Neural progenitor cell (in vitro differentiated cells): Measurements from ENCODE around the gene KLHL3. TPM values are rescaled to one million over a fixed set of nuclear protein-coding genes. Genes with fewer than 3 reads are reported as not detected.

Source experiments
- DNase-seq: peaks from one replicate; pipeline ENCODE4 v3.0.0-alpha.2; 2016; ENCODE audit warnings: low spot score
- H2AFZ ChIP-seq: fragments of 200-600 bp; sonication (generic); replicated peaks from 2 replicates; pipeline ENCODE4 v1.6.1; 2016; ENCODE audit warnings: antibody characterized with exemption
- H3F3A ChIP-seq: fragments of 200-600 bp; sonication (generic); 2 replicates; pipeline ENCODE4 v1.6.1; 2016; ENCODE audit warnings: antibody characterized with exemption, low read depth
- H3K27ac ChIP-seq: fragments of 200-600 bp; sonication (generic); 2 replicates; pipeline ENCODE4 v1.5.1; 2016; ENCODE audit warnings: mild to moderate bottlenecking
- H3K27me3 ChIP-seq: fragments of 200-600 bp; sonication (generic); 2 replicates; pipeline ENCODE4 v1.6.1; 2016; ENCODE audit warnings: mild to moderate bottlenecking, moderate library complexity
- H3K36me3 ChIP-seq: fragments of 200-600 bp; sonication (generic); 2 replicates; pipeline ENCODE4 v1.5.1; 2016
- H3K4me1 ChIP-seq: fragments of 200-600 bp; sonication (generic); 2 replicates; pipeline ENCODE4 v1.6.1; 2016; ENCODE audit warnings: mixed run types
- H3K4me2 ChIP-seq: fragments of 200-600 bp; sonication (generic); 2 replicates; pipeline ENCODE4 v1.6.1; 2016
- H3K4me3 ChIP-seq: fragments of 200-600 bp; sonication (generic); 2 replicates; pipeline ENCODE4 v1.5.1; 2016
- H3K79me2 ChIP-seq: fragments of 200-600 bp; sonication (generic); 2 replicates; pipeline ENCODE4 v1.6.1; 2016; ENCODE audit warnings: low read depth
- H3K9ac ChIP-seq: fragments of 200-600 bp; sonication (generic); 2 replicates; pipeline ENCODE4 v1.6.1; 2016
- H3K9me3 ChIP-seq: fragments of 200-600 bp; sonication (generic); 2 replicates; pipeline ENCODE4 v1.5.1; 2016; ENCODE audit warnings: low read depth
- H4K20me1 ChIP-seq: fragments of 200-600 bp; sonication (generic); 2 replicates; pipeline ENCODE4 v1.6.1; 2016; ENCODE audit warnings: low read depth
- H3K27ac Mint-ChIP-seq: 3 replicates; pipeline ENCODE4 v1.8.0; 2021; ENCODE audit warnings: mixed read lengths
- H3K27me3 Mint-ChIP-seq: 2 replicates; pipeline ENCODE4 v1.8.0; 2022; ENCODE audit warnings: low read depth, mild to moderate bottlenecking, inconsistent platforms, moderate library complexity, mixed read lengths; ENCODE audit not compliant: insufficient read depth
- H3K36me3 Mint-ChIP-seq: 3 replicates; pipeline ENCODE4 v1.8.0; 2021; ENCODE audit warnings: mixed read lengths
- H3K4me1 Mint-ChIP-seq: 3 replicates; pipeline ENCODE4 v1.8.0; 2021; ENCODE audit warnings: mixed read lengths
- H3K4me3 Mint-ChIP-seq: 3 replicates; pipeline ENCODE4 v1.8.0; 2021; ENCODE audit warnings: mild to moderate bottlenecking, moderate library complexity, mixed read lengths
- H3K9me3 Mint-ChIP-seq: 3 replicates; pipeline ENCODE4 v1.8.0; 2020; ENCODE audit warnings: mixed read lengths
- CTCF ChIP-seq: fragments of 200-600 bp; sonication (generic); IDR thresholded peaks from 2 replicates; pipeline ENCODE4 v1.5.1; 2017; ENCODE audit warnings: antibody characterized with exemption, mild to moderate bottlenecking
- EZH2 ChIP-seq: fragments of 200-600 bp; sonication (generic); IDR thresholded peaks from 2 replicates; pipeline ENCODE4 v1.6.1; 2017; ENCODE audit warnings: antibody characterized with exemption, mild to moderate bottlenecking, moderate library complexity
- EZH2phosphoT487 ChIP-seq: fragments of 200-600 bp; sonication (generic); IDR thresholded peaks from 2 replicates; pipeline ENCODE4 v1.6.1; 2017; ENCODE audit warnings: antibody characterized with exemption
- total RNA-seq: library from RNA; depleted of rRNA; stranded (reverse); fragments of >200 nt; gene quantifications from 2 replicates; pipeline ENCODE4 v1.2.3, GENCODE V29; 2015; ENCODE audit warnings: low replicate concordance

KLHL3 gene
- total RNA-seq, 1 donor from 2014 or later = 26.8 TPM

- no peak overlapping the region for H3K4me3 Mint-ChIP-seq
Observed at GRCh38 chr5:137696481-137696880, 39.4 kb downstream of the KLHL3 start.

GRCh38 chr5:137695651-137696428 lies 40.0 kb downstream of the KLHL3 start:
- H3K9ac ChIP-seq = no peak overlapping the region
- H3K9me3 ChIP-seq = no peaks in the 10 kb centered on the region
- H3K4me2 ChIP-seq = no peak overlapping the region
- H3K27me3 Mint-ChIP-seq = peaks cover 2% of the 10 kb centered on the region
- no peak overlapping the region for H3K4me3 Mint-ChIP-seq
- H3F3A ChIP-seq = no peaks in the 10 kb centered on the region
- DNase-seq = no peak
- H3K4me1 ChIP-seq = no peaks in the 10 kb centered on the region
- H3K27ac ChIP-seq = no peak overlapping the region
- no peaks in the 10 kb centered on the region for H4K20me1 ChIP-seq
- peak overlapping the region; percentile 5 for H3K27ac Mint-ChIP-seq
- no peaks in the 10 kb centered on the region for H3K79me2 ChIP-seq
- peaks cover 2% of the 10 kb centered on the region for H3K4me1 Mint-ChIP-seq
- no peak overlapping the region for H3K4me3 ChIP-seq
- peaks cover 6% of the 10 kb centered on the region for H3K36me3 Mint-ChIP-seq
- H3K36me3 ChIP-seq = no peaks in the 10 kb centered on the region
- no peak overlapping the region for H2AFZ ChIP-seq
- H3K9me3 Mint-ChIP-seq = no peaks in the 10 kb centered on the region
- TF ChIP-seq EZH2phosphoT487 (no peak), EZH2 (no peak), CTCF (peak; percentile 4)
- H3K27me3 ChIP-seq = no peaks in the 10 kb centered on the region

More at GRCh38 chr5:137696481-137696880, 39.4 kb downstream of the KLHL3 start:
- H3K27me3 Mint-ChIP-seq = peaks cover 2% of the 10 kb centered on the region
- Histone ChIP-seq H3F3A (no peaks in the 10 kb centered on the region), H3K4me2 (no peak overlapping the region), H3K79me2 (no peaks in the 10 kb centered on the region), H3K4me3 (no peak overlapping the region), H3K9ac (no peak overlapping the region), H3K27ac (no peak overlapping the region), H4K20me1 (no peaks in the 10 kb centered on the region), H3K27me3 (no peaks in the 10 kb centered on the region), H3K4me1 (no peaks in the 10 kb centered on the region), H2AFZ (no peak overlapping the region), H3K36me3 (no peaks in the 10 kb centered on the region), H3K9me3 (no peaks in the 10 kb centered on the region)
- no peaks in the 10 kb centered on the region for H3K9me3 Mint-ChIP-seq
- peaks cover 6% of the 10 kb centered on the region for H3K36me3 Mint-ChIP-seq
- no peak for TF ChIP-seq CTCF
- H3K4me1 Mint-ChIP-seq = peaks cover 2% of the 10 kb centered on the region
- no peak for DNase-seq
- no peak overlapping the region for H3K27ac Mint-ChIP-seq

GRCh38 chr5:137693951-137694721 lies 41.8 kb downstream of the KLHL3 start:
- Histone ChIP-seq H3K27ac (no peak overlapping the region), H3F3A (no peaks in the 10 kb centered on the region), H3K9ac (no peak overlapping the region), H3K79me2 (no peaks in the 10 kb centered on the region), H3K9me3 (no peaks in the 10 kb centered on the region), H2AFZ (no peak overlapping the region), H3K27me3 (no peaks in the 10 kb centered on the region), H3K4me3 (no peak overlapping the region), H3K36me3 (no peaks in the 10 kb centered on the region), H3K4me2 (no peak overlapping the region), H3K4me1 (no peaks in the 10 kb centered on the region), H4K20me1 (no peaks in the 10 kb centered on the region)
- Mint-ChIP-seq H3K9me3 (no peaks in the 10 kb centered on the region), H3K27me3 (peaks cover 3% of the 10 kb centered on the region), H3K4me1 (peaks cover 2% of the 10 kb centered on the region), H3K36me3 (peaks cover 11% of the 10 kb centered on the region), H3K27ac (no peak overlapping the region), H3K4me3 (no peak overlapping the region)
- no peak for DNase-seq
- no peak for TF ChIP-seq EZH2
- TF ChIP-seq EZH2phosphoT487 = no peak
- no peak for TF ChIP-seq CTCF
